Right lobe of liver (tissue), 6 donors: ENCODE measurements around the gene MOCS1. TPM values are rescaled to one million over a fixed set of nuclear protein-coding genes. Genes with fewer than 3 reads are reported as not detected.
A peak's percentile ranks its signal among the peaks of the same experiment; 100 is the strongest.

Source experiments
- ATAC-seq, 4 donors: fragments of 200-7000 bp; cut with Tn5 transposase; one replicate each; pipeline ENCODE4 v1.9.1; 2020; ENCODE audit warnings: mild to moderate bottlenecking in 4 of 4, moderate library complexity in 4 of 4
- DNase-seq, 3 donors: peaks; one replicate each; pipeline ENCODE4 v3.0.0-alpha.2; 2020
- H3K27ac ChIP-seq, 3 donors: fragments of 200-600 bp; one replicate each; pipeline ENCODE4 v1.8.0; 2022
- H3K27me3 ChIP-seq, 2 donors: fragments of 200-600 bp; one replicate each; pipeline ENCODE4 v1.8.0; 2022
- H3K36me3 ChIP-seq, 4 donors: fragments of 200-600 bp; sonication (generic) in 1 of 4; one replicate each; pipeline versions ENCODE4 v1.5.1 to v1.8.0; 2017 to 2022; ENCODE audit warnings: control low read depth in 1 of 4
- H3K4me1 ChIP-seq, 4 donors: fragments of 200-600 bp; sonication (generic) in 1 of 4; one replicate each; pipeline versions ENCODE4 v1.5.1 to v1.8.0; 2017 to 2022; ENCODE audit warnings: control low read depth in 1 of 4
- H3K4me3 ChIP-seq, 3 donors: fragments of 200-600 bp; one replicate each; pipeline ENCODE4 v1.8.0; 2022
- H3K9me3 ChIP-seq, 4 donors: fragments of 200-600 bp; sonication (generic) in 1 of 4; one replicate each; pipeline versions ENCODE4 v1.5.1 to v1.8.0; 2017 to 2022; ENCODE audit warnings: control low read depth in 1 of 4
- POLR2A ChIP-seq: fragments of 450-650 bp; IDR thresholded peaks from one replicate; pipeline ENCODE4 v1.6.1; 2017; ENCODE audit warnings: antibody characterized with exemption, mild to moderate bottlenecking
- WGBS: methylation state at CpG from one replicate; pipeline ENCODE4 v1.1.6; 2018; ENCODE audit warnings: low coverage, low lambda C conversion rate; ENCODE audit not compliant: insufficient coverage; ENCODE audit errors: missing lambda C conversion rate; 5-methylcytosine and 5-hydroxymethylcytosine counted together
- intact Hi-C, 2 donors: fragments of 100-400 bp; cut with DNase I; formaldehyde crosslinking; loops; one replicate each; pipeline versions ENCODE4 v1.11.2 to v1.14.1; 2022
- total RNA-seq, 6 experiments: library from RNA; depleted of rRNA in 2 of 6; stranded (reverse); fragments of >200 nt in 2 of 6; fragmentation: NEBNext Ultra II Directional in 3 of 6; extraction: Animal tissue kit (Norgen Biotek cat#: 25700) in 3 of 6; gene quantifications; one replicate each; pipeline versions ENCODE4 v1.1.0 to v1.2.4, GENCODE V29; 2016 to 2023
- TF ChIP-seq, protein P1 (sequence below), 4 donors: fragments of 200-600 bp in 3 of 4; fragments of 450-650 bp in 1 of 4; IDR thresholded peaks; one replicate each; pipeline versions ENCODE4 v1.5.1 to v1.8.0; 2016 to 2022; ENCODE audit warnings: antibody characterized with exemption in 4 of 4, mild to moderate bottlenecking in 2 of 4
- donor health status: DM: no; HTN: yes; CAD: no.
- donor health status: DM: no; HTN: no; CAD: no.
- donor health status: DM: no; HTN: no; CAD: no.
- donor health status: DM: no; HTN: yes; CAD: no.
- donor health status: DM: no; HTN: yes; CAD: no.

Gene MOCS1
- total RNA-seq, 6 experiments from 2014 or later = 18.0 to 35.3 (median 27.8) TPM

DNA sequence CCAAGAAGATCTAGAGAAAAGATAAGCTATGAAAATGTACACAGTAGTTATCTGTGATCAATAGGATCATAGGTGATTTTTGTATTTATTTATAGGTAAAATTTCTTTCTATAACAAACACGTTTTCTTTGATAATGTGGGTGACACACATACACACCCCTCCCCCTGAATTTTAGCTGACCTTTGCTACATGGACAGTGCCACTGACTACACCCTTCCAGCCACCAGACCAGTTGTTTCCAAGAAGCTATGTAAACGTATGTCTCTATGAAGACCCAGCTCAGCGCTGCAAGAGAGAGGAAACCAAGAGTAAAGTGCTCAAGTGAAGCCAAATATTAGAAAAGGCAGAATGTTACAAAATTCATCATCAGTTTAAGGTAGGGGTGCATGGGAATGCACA, 16.3 kb downstream of the MOCS1 start:
- DNase-seq (no peak), ATAC-seq (peak in 2 of 4 donors; percentile 7 to 30)
- Histone ChIP-seq H3K36me3 (peaks cover 0 to 31% (median 5%) of the 10 kb centered on the region in 4 donors), H3K27ac (no peak overlapping the region), H3K9me3 (no peaks in the 10 kb centered on the region), H3K4me1 (peaks cover 0 to 65% (median 23%) of the 10 kb centered on the region in 4 donors), H3K4me3 (no peak overlapping the region), H3K27me3 (no peaks in the 10 kb centered on the region)
- intact Hi-C loops = no loop called here
- TF ChIP-seq, protein P1, sequence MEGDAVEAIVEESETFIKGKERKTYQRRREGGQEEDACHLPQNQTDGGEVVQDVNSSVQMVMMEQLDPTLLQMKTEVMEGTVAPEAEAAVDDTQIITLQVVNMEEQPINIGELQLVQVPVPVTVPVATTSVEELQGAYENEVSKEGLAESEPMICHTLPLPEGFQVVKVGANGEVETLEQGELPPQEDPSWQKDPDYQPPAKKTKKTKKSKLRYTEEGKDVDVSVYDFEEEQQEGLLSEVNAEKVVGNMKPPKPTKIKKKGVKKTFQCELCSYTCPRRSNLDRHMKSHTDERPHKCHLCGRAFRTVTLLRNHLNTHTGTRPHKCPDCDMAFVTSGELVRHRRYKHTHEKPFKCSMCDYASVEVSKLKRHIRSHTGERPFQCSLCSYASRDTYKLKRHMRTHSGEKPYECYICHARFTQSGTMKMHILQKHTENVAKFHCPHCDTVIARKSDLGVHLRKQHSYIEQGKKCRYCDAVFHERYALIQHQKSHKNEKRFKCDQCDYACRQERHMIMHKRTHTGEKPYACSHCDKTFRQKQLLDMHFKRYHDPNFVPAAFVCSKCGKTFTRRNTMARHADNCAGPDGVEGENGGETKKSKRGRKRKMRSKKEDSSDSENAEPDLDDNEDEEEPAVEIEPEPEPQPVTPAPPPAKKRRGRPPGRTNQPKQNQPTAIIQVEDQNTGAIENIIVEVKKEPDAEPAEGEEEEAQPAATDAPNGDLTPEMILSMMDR (IDR thresholded peaks at IDR 0.05) = no peak
- TF ChIP-seq POLR2A = no peak
- WGBS = 42% methylated on average over 3 of the region's 3 CpGs

DNA sequence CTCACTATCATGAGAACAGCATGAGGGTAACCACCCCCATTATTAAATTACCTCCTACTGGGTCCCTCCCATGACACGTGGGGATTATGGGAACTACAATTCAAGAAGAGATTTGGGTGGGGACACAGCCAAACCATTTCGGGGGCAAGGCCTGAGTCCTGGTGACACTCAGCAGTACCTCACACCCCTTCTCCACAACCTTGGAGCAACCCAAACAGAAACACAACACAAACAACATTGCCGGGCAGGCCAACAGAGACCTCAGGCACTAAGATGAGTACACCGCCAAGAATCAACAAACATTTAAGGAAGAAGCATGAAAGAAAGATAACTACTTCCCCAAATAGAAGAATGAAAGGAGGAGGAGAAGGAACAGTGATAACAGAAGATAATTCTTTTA, 16.9 kb downstream of the MOCS1 start:
- Histone ChIP-seq H3K27ac (no peak overlapping the region), H3K9me3 (no peaks in the 10 kb centered on the region), H3K4me3 (no peak overlapping the region), H3K36me3 (peaks cover 0 to 37% (median 6%) of the 10 kb centered on the region in 4 donors), H3K27me3 (no peaks in the 10 kb centered on the region), H3K4me1 (peaks cover 0 to 59% (median 19%) of the 10 kb centered on the region in 4 donors)
- no peak for TF ChIP-seq POLR2A
- TF ChIP-seq, protein P1 (IDR thresholded peaks at IDR 0.05) = no peak
- intact Hi-C loops = no loop called here
- 85% methylated on average over 2 of the region's 4 CpGs for WGBS
- no peak for ATAC-seq
- no peak for DNase-seq

DNA sequence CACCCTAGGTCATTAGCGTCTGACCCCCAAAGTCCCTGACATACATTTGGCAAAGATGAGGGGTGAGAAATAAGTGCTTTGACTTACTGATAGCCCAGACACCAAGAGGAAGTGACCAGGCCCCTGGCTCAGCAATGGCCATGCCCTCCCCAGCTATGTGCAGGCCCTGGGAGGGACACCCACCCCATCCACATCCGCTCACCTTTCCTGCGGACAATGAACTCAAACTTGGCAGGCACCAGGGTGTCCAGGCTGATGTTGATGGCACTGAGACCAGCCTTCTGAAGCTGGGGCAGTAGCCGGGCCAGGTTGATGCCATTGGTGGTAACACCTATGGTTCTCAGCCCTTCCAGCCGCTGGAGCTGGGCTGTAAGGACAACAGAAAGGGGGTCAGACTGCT, 18.4 kb downstream of the MOCS1 start:
- 53% methylated on average over 4 of the region's 5 CpGs for WGBS
- Histone ChIP-seq H3K9me3 (no peaks in the 10 kb centered on the region), H3K4me3 (no peak overlapping the region), H3K4me1 (peaks cover 0 to 46% (median 13%) of the 10 kb centered on the region in 4 donors), H3K36me3 (peaks cover 0 to 44% (median 9%) of the 10 kb centered on the region in 4 donors), H3K27me3 (no peaks in the 10 kb centered on the region), H3K27ac (no peak overlapping the region)
- intact Hi-C loops = no loop called here
- no peak for TF ChIP-seq POLR2A
- TF ChIP-seq, protein P1 (IDR thresholded peaks at IDR 0.05) = no peak
- DNase-seq (peak in 2 of 3 donors; percentile 70 to 77), ATAC-seq (peak; percentile 59 to 75 (median 66))

DNA sequence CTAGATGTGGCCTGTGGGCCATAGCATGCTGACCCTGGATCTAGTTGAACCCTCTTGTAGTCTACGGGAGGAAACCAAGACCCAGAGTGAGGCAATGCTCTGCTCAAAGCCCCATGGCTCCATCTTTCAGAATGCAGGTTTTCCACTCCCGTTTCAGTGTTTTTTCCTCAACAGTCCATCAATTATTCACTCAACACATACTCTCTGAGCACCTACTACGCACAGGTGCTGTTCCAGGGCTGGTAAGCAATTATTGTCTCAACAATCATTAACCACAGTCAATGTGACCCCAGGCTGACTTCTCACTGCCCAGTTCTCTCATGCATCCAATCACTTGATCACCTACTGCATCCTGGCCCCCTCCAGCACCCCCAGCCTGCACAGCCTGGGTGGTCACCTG, 20.0 kb downstream of the MOCS1 start:
- Histone ChIP-seq H3K9me3 (no peaks in the 10 kb centered on the region), H3K36me3 (peaks cover 0 to 44% (median 9%) of the 10 kb centered on the region in 4 donors), H3K4me1 (peaks cover 0 to 29% (median 7%) of the 10 kb centered on the region in 4 donors), H3K4me3 (no peak overlapping the region), H3K27ac (no peak overlapping the region), H3K27me3 (no peaks in the 10 kb centered on the region)
- no peak for ATAC-seq
- TF ChIP-seq, protein P1 (IDR thresholded peaks at IDR 0.05) = no peak
- no peak for TF ChIP-seq POLR2A
- intact Hi-C loops = no loop called here
- no peak for DNase-seq
- WGBS = 89% methylated on average over 3 of the region's 3 CpGs
